GM23248 (cell line): ENCODE results near the gene FDXR. TPM values are rescaled to one million over a fixed set of nuclear protein-coding genes. Genes with fewer than 3 reads are reported as not detected.

Experiments
- DNase-seq: peaks from one replicate; pipeline ENCODE4 v3.0.0-alpha.2; 2015
- H2AFZ ChIP-seq: fragments of 200-600 bp; sonication (generic); 2 replicates; pipeline ENCODE4 v1.6.1; 2016; ENCODE audit warnings: antibody characterized with exemption
- H3F3A ChIP-seq: fragments of 200-600 bp; sonication (generic); 2 replicates; pipeline ENCODE4 v1.6.1; 2016; ENCODE audit warnings: mild to moderate bottlenecking, antibody characterized with exemption, mixed run types; ENCODE audit not compliant: insufficient read depth
- H3K27ac ChIP-seq: fragments of 200-600 bp; sonication (generic); 2 replicates; pipeline ENCODE4 v1.5.1; 2016; ENCODE audit warnings: mild to moderate bottlenecking
- H3K27me3 ChIP-seq: fragments of 200-600 bp; sonication (generic); replicated peaks from 2 replicates; pipeline ENCODE4 v1.6.1; 2016; ENCODE audit warnings: mild to moderate bottlenecking; ENCODE audit not compliant: insufficient read depth
- H3K36me3 ChIP-seq: fragments of 200-600 bp; sonication (generic); 2 replicates; pipeline ENCODE4 v1.6.1; 2016; ENCODE audit warnings: low read depth, mild to moderate bottlenecking
- H3K4me1 ChIP-seq: fragments of 200-600 bp; sonication (generic); 2 replicates; pipeline ENCODE4 v1.6.1; 2016; ENCODE audit warnings: mild to moderate bottlenecking; ENCODE audit not compliant: insufficient read depth
- H3K4me2 ChIP-seq: fragments of 200-600 bp; sonication (generic); one replicate; pipeline ENCODE4 v1.6.1; 2016; ENCODE audit warnings: mild to moderate bottlenecking; ENCODE audit not compliant: unreplicated experiment
- H3K4me3 ChIP-seq: fragments of 200-600 bp; sonication (generic); 2 replicates; pipeline ENCODE4 v1.5.1; 2016; ENCODE audit warnings: mild to moderate bottlenecking
- H3K79me2 ChIP-seq: fragments of 200-600 bp; sonication (generic); 2 replicates; pipeline ENCODE4 v1.6.1; 2016; ENCODE audit warnings: mild to moderate bottlenecking; ENCODE audit not compliant: insufficient read depth
- H3K9ac ChIP-seq: fragments of 200-600 bp; sonication (generic); 2 replicates; pipeline ENCODE4 v1.6.1; 2016; ENCODE audit warnings: mild to moderate bottlenecking
- H3K9me2 ChIP-seq: fragments of 200-600 bp; sonication (generic); 2 replicates; pipeline ENCODE4 v1.6.1; 2016; ENCODE audit warnings: mixed run types, mild to moderate bottlenecking, moderate library complexity; ENCODE audit not compliant: insufficient read depth
- H3K9me3 ChIP-seq: fragments of 200-600 bp; sonication (generic); one replicate; pipeline ENCODE4 v1.6.1; 2017; ENCODE audit warnings: low read depth
- H4K20me1 ChIP-seq: fragments of 200-600 bp; sonication (generic); 2 replicates; pipeline ENCODE4 v1.6.0; 2016; ENCODE audit not compliant: insufficient read depth
- EZH2 ChIP-seq: fragments of 200-600 bp; sonication (generic); IDR thresholded peaks from 2 replicates; pipeline ENCODE4 v1.6.1; 2018; ENCODE audit warnings: antibody characterized with exemption, mild to moderate bottlenecking; ENCODE audit not compliant: insufficient read depth, poor library complexity, severe bottlenecking
- EZH2phosphoT487 ChIP-seq: fragments of 200-600 bp; sonication (generic); IDR thresholded peaks from 2 replicates; pipeline ENCODE4 v1.6.1; 2018; ENCODE audit warnings: antibody characterized with exemption, moderate library complexity, mild to moderate bottlenecking, low read depth; ENCODE audit not compliant: insufficient read depth
- WGBS, 2 experiments: methylation state at CpG; one replicate each; pipeline ENCODE4 v1.1.6; 2015 to 2017; ENCODE audit warnings: low lambda C conversion rate in 2 of 2, low coverage in 1 of 2; ENCODE audit errors: missing lambda C conversion rate in 2 of 2; 5-methylcytosine and 5-hydroxymethylcytosine counted together
- in situ Hi-C: fragments of 300-500 bp; cut with MboI; formaldehyde crosslinking; loops from 2 replicates; pipeline ENCODE4 v1.15.0; 2020
- polyA plus RNA-seq: library from polyadenylated mRNA; unstranded; fragments of >200 nt; fragmentation: Nextera tagmentation; extraction: Ambion mirVana; gene quantifications from 2 replicates; pipeline ENCODE4 v1.2.1, GENCODE V29; 2016
- total RNA-seq: library from RNA; depleted of rRNA; stranded (reverse); fragments of >200 nt; shearing (Covaris generic); gene quantifications from 2 replicates; pipeline ENCODE4 v1.2.3, GENCODE V29; 2014

The FDXR gene
- total and polyA plus RNA-seq, 2 experiments from 2014 or later = 15.3 to 19.0 TPM

DNA sequence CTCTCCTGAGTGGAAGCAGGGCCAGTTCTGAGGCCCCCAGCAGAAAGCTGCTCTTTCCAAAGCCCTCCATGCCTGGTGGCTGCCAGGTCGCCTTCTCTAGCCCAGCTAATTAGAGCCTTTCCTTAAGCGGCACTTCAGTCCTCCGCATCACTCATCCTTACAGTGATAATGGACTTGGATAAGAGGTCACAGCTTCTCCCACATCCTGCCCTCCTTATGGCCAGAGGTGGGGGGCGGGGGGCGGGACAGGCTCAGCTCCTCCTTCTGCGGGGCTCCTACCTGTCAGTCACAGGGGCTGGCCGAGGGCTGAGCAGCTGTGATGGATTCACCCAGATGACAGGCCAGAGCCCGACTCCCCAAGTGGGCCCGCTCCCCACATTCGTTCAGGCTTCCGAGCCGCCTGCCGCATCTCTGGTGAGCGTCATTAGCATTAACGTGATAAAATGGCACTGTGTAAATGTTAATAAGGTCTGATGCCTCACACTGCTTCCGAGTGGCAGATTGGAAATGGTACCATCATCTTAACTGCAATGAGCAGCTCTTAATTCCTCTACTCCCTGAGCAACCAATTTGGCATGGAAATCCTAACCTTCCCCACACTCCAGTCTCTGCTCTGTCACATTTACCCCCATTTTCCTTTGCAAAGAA, 54.4 kb downstream of the FDXR start:
- H4K20me1 ChIP-seq = no peaks in the 10 kb centered on the region
- no peaks in the 10 kb centered on the region for H3K79me2 ChIP-seq
- H2AFZ ChIP-seq = no peak overlapping the region
- H3F3A ChIP-seq = no peaks in the 10 kb centered on the region
- in situ Hi-C loops = no loop called here
- DNase-seq = no peak
- no peak for TF ChIP-seq EZH2
- TF ChIP-seq EZH2phosphoT487 = no peak
- no peaks in the 10 kb centered on the region for H3K9me3 ChIP-seq
- H3K27ac ChIP-seq = no peak overlapping the region
- H3K9me2 ChIP-seq = no peaks in the 10 kb centered on the region
- H3K27me3 ChIP-seq = no peaks in the 10 kb centered on the region
- H3K4me1 ChIP-seq = no peaks in the 10 kb centered on the region
- H3K4me2 ChIP-seq = no peak overlapping the region
- WGBS, 2 experiments = 92 to 96% methylated on average over 14 of the region's 16 CpGs
- no peak overlapping the region for H3K9ac ChIP-seq
- no peak overlapping the region for H3K4me3 ChIP-seq
- no peaks in the 10 kb centered on the region for H3K36me3 ChIP-seq

DNA sequence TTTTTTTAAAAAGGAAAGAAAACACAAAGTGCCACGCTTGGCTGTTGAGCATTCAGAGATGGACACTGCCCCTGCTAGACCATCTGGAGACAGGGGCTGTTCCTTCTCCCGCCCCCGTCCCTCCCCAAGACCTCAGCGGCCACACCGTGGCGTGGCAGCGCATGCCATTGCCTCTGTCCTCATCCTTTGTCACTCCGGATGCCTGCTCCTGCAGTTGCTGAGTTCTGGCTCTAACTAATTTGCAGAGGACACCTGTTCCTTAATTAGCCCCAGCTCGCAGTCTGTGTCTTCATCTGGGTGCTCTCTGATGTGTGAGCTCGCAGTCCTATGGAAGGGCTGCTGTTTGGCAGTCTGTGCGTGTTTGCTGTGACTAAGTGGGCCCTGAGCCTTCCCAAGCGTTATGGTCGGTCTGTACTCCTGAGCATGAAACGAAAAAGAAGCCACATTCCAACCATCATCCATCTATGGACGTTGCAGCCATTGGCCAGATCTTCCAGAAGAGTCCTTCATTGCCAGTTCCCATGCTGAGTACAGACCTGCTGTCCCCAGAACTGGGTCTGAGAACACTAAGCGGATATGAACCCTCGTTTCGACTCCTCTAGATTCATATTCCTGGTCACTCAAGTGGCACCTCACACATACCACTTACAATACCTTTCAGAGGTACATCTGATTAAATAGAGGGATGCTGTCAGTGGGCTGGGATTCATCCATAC, 55.7 kb downstream of the FDXR start:
- in situ Hi-C loops = no loop called here
- DNase-seq = no peak
- Histone ChIP-seq H3F3A (no peaks in the 10 kb centered on the region), H3K36me3 (no peaks in the 10 kb centered on the region), H3K9me2 (no peaks in the 10 kb centered on the region), H2AFZ (no peak overlapping the region), H3K4me1 (no peaks in the 10 kb centered on the region), H4K20me1 (no peaks in the 10 kb centered on the region), H3K27me3 (no peaks in the 10 kb centered on the region), H3K9ac (no peak overlapping the region), H3K79me2 (no peaks in the 10 kb centered on the region), H3K4me2 (no peak overlapping the region), H3K4me3 (no peak overlapping the region), H3K9me3 (no peaks in the 10 kb centered on the region), H3K27ac (no peak overlapping the region)
- no peak for TF ChIP-seq EZH2phosphoT487
- TF ChIP-seq EZH2 = no peak
- WGBS, 2 experiments = 86 to 91% methylated on average over 17 to 18 of the region's 18 CpGs

DNA sequence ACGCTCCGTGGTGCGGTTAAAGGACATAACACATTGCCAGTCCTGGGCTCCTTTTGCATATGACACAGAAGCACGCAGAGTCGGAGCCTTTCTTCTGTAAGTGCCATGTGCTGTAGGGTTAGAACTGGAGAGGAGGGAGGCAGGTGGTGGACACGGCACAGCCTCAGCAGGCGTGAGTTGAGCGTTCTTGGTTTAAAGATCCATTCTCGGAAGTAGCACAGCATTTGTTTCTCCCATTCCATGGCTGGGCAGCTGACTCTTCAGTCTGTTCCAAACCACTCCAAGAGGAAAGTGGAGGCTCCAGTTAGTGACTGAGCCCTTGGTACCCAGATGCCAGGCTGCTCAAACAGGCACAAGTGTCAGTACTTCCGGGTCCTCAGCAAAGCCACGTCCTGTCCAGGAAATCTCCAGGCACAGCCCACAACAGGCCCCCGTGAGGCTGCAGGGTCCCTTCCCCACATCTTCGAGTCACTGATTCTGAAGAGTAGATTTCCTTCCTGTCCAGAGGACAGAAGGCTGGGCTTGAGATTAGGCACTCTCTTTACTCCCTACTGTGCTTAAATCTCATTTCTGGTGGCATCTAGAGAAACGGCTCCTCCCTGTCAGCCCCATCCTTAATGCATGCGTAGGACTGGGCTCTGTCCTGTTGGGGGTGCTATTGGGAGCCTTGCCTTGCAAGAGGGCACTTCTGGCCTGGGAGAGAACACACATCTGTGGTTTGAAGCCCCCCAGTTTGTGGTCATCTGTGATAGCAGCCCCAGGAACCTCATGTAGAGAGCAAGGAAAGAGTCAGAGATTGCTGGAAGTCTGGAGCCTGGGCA, 57.0 kb downstream of the FDXR start:
- H3K27ac ChIP-seq = no peak overlapping the region
- no peaks in the 10 kb centered on the region for H3K36me3 ChIP-seq
- TF ChIP-seq EZH2 (no peak), EZH2phosphoT487 (no peak)
- no peaks in the 10 kb centered on the region for H3K9me3 ChIP-seq
- no peak overlapping the region for H3K4me3 ChIP-seq
- H3K27me3 ChIP-seq = no peaks in the 10 kb centered on the region
- in situ Hi-C loops = no loop called here
- H3K79me2 ChIP-seq = no peaks in the 10 kb centered on the region
- no peaks in the 10 kb centered on the region for H3K4me1 ChIP-seq
- 94 to 95% methylated on average over 15 of the region's 15 CpGs for WGBS, 2 experiments
- peak; percentile 11 for DNase-seq
- H4K20me1 ChIP-seq = no peaks in the 10 kb centered on the region
- no peaks in the 10 kb centered on the region for H3K9me2 ChIP-seq
- no peak overlapping the region for H3K4me2 ChIP-seq
- H2AFZ ChIP-seq = no peak overlapping the region
- no peaks in the 10 kb centered on the region for H3F3A ChIP-seq
- no peak overlapping the region for H3K9ac ChIP-seq

GRCh38 chr17:74815067-74815466, 57.7 kb downstream of the FDXR start:
- Histone ChIP-seq H3K4me2 (no peak overlapping the region), H3K27ac (no peak overlapping the region), H3K4me3 (no peak overlapping the region), H3K79me2 (no peaks in the 10 kb centered on the region), H3K9me2 (no peaks in the 10 kb centered on the region), H3K36me3 (no peaks in the 10 kb centered on the region), H2AFZ (no peak overlapping the region), H3K9me3 (no peaks in the 10 kb centered on the region), H3K27me3 (no peaks in the 10 kb centered on the region), H3K4me1 (no peaks in the 10 kb centered on the region), H3K9ac (no peak overlapping the region), H3F3A (no peaks in the 10 kb centered on the region), H4K20me1 (no peaks in the 10 kb centered on the region)
- in situ Hi-C loops = no loop called here
- TF ChIP-seq EZH2 = no peak
- no peak for TF ChIP-seq EZH2phosphoT487
- 98 to 100% methylated on average over 7 of the region's 7 CpGs for WGBS, 2 experiments
- DNase-seq = no peak
